Lung microvascular endothelial cell (primary cell): Measurements from ENCODE around the gene CIROP. TPM values are rescaled to one million over a fixed set of nuclear protein-coding genes. Genes with fewer than 3 reads are reported as not detected.
A peak's percentile ranks its signal among the peaks of the same experiment; 100 is the strongest.

Experiments used
- DNase-seq, 2 donors: peaks; one replicate each; pipeline versions ENCODE4 v3.0.0 to v3.0.0-alpha.2; 2010; ENCODE audit warnings: low read depth in 2 of 2
- total RNA-seq: library from RNA; depleted of rRNA; stranded (reverse); fragments of >200 nt; gene quantifications from 2 replicates; pipeline ENCODE4 v1.2.1, GENCODE V29; 2014

Gene CIROP
- total RNA-seq, 1 donor from 2014 or later = not detected

DNA sequence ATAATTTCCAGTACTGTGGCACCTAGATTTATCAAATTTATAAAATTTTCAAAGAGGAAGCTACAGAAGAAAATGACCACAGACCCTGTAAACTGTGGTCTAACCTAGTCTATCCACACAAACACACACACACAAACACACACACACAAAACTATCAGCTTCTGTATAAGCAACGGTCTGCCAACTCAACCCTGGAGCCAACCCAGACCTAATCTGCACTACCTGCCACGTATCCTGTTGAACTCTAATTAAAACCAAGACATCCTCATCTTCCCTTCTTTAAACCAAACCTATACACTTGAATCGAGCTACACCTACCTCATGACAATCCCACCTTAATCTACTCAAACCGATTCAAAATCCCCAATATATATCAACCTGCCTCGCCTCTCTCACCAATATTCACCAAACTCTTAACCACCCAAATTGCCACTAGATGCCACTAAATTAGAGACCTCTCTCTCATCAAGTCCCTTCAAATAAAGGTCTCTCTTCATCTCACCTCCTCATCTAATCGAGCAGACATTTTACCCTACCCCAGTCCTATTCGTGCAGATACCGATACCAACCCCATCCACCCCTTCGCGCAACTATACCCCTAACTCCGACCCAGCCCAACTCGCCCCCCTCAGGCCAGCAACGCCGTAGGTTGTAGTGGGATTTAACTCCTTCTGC, 10.7 kb downstream of the CIROP start:
- DNase-seq = peak in 1 of 2 donors; percentile 11

DNA sequence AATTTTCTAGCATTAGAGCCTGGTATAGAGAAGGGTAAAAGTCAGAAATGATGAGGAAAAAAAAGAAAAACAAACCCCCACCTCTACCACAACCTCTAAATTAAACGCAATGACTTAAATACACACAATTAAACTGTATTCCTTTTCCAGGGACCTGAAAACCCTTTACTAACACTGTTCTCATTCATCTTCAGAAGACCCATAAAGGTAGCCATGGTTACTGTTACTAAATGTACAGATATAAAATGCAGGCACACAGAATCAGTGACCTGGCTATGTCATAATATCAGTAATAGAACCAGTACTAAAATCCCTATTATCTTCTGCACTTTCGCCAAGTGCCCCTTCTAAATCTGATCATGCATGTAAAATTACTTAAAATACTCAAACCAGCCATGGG, 11.3 kb downstream of the CIROP start:
- DNase-seq = no peak

DNA sequence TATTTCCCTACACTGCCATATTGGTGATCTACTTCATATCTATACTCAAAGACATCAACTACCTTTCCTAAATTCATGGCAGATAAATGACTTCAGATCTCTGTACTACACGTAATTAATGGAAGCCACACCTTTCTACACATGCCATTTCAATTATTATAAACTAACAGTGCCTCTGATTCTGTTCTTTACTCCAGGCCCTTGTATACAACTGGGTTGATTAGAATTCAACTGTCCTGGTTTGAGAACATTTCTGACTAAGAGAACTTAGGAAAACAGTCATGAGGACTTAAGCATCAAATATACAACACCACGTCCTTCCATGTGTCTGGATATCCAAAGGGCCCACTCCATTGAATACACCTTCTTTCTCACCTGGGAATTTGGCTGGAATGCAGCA, 11.7 kb downstream of the CIROP start:
- DNase-seq = no peak

DNA sequence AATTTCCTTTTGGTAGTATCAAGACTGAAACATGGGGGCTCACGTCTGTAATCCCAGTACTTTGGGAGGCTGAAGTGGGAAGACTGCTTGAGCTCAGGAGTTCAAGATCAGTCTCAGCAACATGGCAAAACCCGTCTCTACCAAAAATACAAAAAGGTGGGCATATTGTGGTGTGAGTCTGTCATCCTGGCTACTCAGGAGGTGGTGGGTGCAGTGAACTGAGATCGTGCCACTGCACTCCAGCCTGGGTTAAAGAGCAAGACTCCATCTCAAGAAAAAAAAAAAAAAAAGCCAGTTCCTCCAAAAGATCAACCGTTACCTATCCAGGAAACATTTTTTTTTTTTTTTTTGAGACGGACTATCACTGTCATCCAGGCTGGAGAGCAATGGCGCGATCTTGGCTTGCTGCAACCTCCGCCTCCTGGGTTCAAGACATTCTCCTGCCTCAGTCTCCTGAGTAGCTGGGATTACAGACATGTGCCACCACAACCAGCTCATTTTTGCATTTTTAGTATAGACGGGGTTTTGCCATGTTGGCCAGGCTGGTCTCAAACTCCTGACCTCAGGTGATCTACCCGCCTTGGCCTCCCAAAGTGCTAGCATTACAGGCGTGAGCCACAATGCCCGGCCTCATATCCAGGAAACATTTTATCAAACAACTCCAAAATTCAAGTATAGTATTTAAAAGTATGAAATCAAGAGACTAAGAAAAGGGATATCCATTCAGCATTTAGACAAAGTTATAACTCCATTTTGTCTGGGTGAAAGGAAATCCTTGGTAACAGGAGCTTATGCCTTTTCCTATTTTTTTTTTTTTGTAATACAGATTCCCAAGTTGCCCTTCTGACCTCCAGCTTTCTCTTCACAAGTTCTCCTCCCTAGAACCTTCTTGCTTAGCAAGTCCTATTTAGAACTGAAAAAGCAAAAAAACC, 13.2 kb downstream of the CIROP start:
- no peak for DNase-seq

DNA sequence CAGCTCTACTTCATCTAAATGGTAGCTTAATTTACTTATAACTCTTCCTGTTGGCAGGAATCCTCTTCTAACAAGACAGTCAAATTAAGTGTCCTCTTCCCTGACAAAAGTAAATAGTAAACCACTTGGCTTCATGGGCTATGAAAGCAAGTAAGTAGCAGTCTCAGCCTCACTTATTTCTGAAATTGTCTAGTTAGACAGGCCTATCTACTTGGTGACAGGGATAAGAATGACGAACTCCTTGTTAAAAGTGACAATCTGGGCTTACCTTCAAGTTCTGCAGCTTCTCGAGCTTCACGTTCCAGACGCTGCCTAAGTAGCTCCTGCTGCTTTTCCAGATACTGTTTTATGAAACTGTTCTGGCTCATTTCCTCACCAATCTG, 14.5 kb downstream of the CIROP start:
- DNase-seq = peak in 1 of 2 donors; percentile 38

DNA sequence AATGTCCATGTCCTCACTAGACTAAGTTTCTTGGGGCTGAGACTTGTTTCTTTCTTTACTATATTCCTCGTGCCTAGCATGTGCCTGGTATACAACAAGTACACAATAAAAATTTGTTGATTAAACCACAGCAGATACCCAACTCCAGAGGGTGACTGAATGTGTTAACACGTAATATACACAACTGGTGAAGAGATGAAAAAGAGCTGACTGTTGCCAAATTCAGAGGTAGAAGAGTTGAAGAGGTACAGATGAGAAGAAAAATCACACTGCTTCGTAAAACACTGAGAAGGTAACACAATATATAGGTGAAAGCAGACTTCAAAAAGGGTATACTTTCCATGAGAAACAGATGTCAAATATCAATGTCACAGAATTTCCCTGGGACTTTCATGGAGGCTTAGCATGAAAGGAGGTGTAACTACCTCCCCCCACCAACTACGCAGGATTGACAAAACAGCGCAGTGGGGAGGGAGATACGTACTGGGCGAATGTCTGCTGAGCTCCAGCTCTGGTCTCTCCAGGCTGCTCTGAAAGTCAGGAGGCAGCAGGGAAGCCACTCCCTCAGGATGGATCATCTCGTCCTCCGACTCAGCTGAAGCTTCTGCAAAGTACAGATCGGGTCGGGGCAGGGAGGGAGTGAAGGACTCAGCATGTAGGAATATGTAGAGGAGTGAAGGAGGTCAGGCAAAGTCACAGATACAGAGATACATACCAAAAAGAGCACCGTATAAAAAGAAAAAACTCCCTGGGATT, 15.1 kb downstream of the CIROP start:
- DNase-seq = no peak

DNA sequence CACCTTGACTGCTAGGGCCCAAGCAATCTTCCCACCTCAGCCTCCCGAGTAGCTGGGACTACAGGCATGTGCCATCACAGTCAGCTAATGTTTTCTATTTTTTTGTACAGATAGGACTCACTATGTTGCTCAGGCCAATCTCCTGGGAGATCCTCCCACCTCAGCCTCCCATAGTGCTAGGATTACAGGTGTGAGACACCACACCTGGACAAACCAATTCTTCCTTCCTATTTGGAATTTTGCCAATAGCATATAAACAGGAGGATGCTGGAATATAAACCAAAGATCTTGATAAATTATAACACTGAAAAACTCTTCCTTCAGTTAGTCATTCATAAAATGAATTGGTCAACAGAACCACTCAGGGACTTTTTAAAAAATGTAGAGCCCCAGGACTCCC, 18.2 kb downstream of the CIROP start:
- DNase-seq = no peak

DNA sequence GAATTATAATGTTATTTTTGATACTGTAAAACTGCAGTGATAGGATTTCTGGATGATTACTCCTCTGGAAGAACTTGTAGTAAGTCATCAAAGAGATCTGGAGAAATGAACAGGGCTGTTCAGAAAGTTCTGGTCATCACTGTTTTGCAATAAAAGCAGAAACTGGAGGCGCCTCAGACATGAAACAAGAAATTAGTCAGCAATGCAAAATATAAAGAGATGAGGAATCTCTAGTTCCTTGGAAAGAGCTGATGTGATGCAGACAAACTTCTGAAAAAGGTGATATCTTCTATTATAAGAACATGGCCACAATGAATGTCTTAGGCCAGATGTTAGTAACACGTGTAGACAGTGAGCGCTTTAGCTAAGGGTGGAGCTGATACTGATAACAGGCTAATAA, 19.3 kb downstream of the CIROP start:
- DNase-seq = no peak

DNA sequence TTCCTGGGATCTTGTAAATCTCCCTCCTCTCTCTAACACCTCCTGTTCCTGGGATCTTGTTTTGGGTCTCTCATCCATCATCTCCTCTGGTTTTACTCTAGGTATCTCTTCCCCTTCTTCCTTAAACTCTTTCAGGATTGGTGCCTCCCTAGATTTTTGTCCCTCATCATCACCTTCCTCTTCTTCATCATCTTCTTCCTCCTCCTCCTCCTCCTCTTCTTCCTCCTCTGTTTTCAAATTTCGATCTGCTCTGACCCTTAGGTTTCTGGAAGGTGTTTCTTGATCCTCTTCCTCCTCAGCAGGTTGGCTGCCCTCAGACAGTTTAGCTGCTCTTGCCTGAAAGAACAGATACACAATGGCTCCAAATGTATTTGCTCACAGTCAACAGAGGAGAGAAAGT, 24.3 kb downstream of the CIROP start:
- no peak for DNase-seq

DNA sequence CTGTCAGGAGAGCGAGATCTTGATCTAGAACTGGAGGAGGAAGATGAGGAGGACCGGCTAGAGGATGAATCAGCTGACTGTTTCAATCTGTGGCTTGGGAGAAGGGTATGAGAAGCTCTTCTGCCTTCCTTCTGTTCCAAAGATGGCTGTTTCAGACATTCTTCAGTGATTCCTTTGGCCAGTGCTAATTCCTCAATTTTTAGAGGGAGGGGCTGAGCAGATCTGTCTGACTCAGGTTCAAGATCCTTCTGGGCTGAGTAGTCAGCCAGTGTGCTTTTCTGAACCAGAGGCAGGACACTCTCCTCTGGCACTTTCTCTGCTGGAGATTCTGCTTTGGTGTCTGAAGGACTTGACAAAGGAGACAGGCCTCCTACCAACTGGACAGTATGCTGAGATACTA, 25.1 kb downstream of the CIROP start:
- no peak for DNase-seq

DNA sequence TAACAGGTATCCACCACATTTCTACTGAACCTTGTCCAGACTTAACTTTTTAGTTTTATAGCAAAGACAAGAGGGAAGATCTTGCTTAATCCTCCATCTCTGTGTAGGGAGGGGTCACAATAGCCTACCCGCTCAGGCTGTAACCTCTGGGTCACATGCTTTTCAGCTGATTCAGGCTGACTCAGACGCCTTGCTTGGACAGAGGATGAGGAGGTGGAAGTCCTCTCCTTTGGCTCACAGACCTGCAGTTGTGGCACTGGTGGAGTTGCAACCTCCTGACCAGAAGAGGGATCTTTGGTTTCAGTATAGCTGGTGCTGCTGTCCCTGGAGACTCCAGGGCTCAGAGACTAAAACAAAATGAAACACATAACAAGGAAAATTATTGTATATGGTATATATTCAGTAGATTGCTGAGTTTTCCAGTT, 26.1 kb downstream of the CIROP start:
- peak; percentile 41 to 95 for DNase-seq

DNA sequence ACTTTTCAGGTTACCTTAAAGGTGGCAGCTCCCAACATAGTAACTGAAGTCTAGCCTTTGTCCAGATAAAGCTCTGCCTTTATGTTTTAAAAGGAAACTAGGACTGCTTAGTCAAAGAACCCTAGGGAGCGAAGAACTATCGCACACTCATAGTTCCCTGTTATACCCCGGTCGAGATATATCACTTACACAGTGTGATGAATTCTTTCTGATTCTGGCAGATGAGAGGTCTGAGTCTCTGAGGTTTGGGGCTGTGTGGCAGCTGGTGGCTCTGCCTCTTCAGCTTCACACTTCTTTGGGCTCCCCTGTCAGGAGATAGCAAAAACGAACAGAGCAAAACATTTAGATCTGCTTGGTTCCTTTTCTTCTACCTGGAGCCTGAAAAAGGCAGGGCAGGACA, 26.8 kb downstream of the CIROP start:
- no peak for DNase-seq

DNA sequence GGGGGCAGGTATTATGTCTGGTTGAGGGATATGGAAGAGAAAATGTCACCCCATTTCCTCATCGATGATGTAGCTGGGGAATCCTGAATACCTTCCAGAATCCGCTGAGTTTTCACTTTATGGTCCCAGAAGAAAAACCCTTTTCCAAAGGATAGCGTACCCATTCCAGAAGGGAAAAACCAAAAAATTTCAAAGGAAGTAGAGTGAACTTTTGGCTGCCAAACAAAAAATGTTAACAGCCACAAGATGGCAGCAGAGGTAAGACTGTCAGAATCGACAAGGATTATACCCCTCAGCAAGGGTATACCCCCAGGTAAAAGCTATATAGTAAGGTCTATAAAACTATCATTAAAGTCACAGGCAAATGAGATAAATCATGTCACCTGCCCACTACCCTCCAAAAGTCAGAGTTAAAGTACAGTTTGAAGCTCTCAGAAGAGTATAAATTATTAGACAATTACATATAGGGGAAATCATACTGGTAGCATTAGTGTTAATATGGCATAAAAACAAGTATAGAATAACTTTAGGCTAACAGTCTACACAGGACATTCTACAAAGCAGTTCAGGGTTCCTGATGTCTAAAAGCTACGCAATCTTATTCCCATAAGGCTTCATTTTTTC, 27.9 kb downstream of the CIROP start:
- DNase-seq = peak; percentile 55 to 58

DNA sequence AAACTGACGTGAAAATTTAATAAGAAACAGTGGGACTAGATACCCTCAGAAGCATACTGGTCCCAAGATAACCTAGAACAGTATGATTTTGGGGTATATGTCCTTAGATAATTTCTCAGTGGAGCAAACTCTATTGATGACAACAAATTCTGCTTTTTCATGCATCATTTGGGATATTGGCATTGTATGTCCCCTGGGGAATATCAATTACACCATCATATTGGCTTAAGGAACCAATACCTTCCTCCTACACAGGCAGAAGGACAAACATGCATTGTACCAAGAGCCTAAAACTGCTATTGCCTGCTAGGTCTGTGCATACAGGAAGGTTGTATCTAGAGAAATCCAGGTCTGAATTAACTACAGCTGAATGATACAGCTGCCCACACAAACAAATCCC, 29.9 kb downstream of the CIROP start:
- no peak for DNase-seq

DNA sequence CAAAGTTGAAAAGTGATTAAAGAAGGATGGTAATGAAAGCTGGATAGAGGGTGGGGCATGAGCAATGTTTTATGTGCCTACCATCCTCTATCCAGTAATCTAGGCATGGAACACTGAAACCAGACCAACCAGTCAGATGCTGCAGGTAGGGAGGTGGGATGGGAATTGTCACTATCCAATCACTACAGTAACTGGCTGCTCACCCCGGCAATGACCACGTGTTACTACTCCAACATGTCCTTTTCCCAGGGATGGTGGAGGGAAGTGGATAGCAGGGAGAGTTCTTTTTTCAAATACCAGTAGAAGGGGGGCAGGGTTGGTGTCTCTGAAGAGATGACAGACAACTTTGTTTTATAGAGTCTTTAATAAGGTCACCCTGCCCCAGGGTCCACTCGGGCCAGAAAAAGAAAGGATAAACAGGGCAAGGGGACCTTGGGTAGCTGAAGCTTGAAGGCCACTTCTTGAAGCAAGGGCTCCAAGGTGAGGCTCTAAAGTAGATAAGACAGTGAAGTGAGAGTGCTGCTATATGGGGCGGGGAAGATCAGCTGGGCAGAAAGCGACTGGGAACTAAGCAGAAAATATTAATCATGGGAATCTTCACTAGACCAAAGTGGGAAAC, 32.8 kb downstream of the CIROP start:
- no peak for DNase-seq

DNA sequence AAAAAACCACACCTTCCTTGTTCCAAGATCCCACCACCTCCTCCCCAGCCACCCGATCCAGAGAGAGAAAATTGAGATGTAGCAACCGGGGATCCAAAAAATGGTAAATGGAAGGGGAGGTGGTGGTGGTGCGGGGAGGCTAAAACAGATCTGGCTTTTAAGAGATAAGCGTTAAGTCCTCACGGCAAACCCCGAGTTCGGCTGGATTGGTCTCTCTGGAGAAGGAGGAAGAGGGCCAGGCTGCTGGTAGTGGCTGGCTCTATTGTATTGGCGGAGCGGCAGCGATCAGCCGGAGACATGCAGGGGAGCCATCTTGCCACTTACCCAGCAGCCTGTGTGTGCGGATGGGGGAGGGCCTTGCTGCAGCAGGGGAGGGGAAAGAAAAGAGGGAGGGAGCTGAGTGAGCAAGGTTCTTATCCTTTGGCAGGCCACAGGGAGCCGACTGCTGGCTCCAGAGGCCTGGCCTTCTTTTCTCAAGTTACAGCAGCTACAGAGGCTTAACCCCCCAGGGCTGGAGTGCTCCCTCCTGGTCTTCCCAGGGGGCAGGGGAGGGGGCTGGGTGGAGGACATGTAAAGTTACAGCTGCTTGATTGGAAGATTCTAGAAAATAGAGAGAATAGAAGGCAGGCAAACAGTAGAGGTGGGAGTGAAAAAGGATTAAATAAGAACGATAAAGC, 33.4 kb downstream of the CIROP start:
- peak; percentile 84 to 92 for DNase-seq

DNA sequence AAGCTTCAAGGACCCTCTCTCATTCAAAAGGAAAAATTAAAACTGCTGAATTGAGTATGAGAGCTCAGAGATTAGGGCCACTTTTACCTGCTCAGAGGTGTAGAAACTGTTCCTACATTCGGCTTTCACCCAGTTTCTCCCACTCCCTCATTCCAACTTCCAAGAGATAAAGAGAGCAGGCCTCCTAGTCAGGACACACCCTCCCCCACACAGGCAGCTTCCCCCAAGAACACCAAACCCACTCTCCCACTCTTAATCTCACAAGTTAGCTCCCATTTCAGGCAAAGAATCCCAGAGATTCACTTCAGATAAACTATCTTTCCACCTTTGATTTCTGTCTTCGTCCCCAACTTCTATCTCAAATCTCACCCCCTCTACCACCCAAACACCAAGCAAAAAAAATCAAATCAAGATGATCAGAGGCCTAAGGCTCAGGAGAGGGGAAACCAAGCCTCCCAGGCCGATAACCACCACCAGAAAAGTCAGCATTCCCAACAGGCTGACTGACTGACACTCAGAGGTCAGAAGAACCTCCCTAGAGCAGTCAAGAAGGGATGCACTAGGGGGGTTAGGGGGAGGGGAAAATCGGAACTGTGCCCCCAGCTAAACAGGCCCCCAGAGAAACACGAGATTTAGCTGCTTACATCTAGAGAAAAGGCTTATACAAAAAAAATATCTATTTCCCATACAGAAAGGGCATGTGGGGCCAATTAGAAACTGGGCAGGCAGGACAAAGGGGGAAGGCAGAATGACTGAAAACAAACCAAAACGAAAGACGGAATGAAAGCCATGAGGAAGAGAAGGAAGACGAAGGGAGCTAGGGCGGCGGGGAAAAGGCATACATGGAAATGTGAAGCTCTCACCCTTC, 34.3 kb downstream of the CIROP start:
- no peak for DNase-seq

DNA sequence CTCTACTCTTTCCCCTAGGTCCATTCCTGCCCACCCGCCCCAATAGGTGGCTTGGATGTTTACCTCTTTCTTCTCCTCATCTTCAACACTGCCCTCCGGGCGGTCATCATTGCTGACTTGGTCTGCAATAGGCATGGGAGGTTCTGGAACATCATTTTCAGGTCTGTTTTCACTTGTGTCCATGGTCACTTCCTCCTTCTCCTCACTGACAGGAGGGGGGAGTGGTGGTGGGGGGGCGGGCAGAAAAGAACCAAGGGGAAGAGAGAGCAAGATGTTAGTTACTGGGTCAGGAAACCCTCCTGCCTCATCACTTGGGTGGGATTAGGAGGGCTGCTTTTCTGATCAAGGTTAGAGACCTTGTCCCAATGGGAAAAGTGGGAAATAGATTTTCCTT, 35.4 kb downstream of the CIROP start:
- no peak for DNase-seq

DNA sequence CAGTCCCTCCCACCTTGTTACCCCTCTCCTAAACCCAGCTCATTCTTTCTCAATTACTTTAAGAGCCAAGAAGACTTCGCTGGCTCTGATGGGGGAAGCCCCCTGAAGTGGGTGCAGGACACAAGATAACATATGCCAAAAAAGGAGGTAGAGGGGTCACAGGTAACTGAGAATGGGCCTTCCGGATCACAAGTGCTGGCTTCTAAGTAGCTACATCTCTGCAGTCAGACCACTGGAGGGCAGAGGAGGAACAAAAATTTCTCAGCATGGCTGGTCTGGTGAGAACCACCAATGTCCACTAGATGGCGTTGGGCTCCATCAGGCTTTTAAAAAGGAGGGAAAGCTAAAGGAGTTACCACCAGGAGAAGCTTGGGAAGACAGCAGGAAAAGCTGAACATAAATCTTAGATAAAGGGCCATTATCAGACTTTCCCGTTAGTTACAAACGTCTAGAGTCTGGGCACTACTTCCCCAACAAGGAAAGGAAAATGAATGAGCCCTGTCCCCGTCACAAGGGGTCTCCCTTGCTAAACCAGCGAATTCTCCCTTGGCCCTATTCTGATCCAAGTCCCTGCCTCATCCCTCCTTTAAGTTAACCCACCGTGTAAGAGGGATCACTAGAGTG, 35.9 kb downstream of the CIROP start:
- DNase-seq = peak; percentile 91 to 93
